Chondrocyte (in vitro differentiated cells): ENCODE data around the gene ZFYVE26. TPM values are rescaled to one million over a fixed set of nuclear protein-coding genes. Genes with fewer than 3 reads are reported as not detected.

Source experiments
- DNase-seq: peaks from one replicate; pipeline ENCODE4 v3.0.0; 2021; ENCODE audit warnings: mixed read lengths, low spot score
- H3K27ac Mint-ChIP-seq: one replicate; pipeline ENCODE4 v1.8.0; 2021; ENCODE audit warnings: mild to moderate bottlenecking, moderate library complexity, mixed read lengths; ENCODE audit not compliant: unreplicated experiment
- H3K27me3 Mint-ChIP-seq: 2 replicates; pipeline ENCODE4 v1.8.0; 2021; ENCODE audit warnings: low read depth, mixed read lengths
- H3K36me3 Mint-ChIP-seq: 2 replicates; pipeline ENCODE4 v1.8.0; 2021; ENCODE audit warnings: low read depth, mixed read lengths
- H3K4me1 Mint-ChIP-seq: 2 replicates; pipeline ENCODE4 v1.8.0; 2021; ENCODE audit warnings: low read depth, mild to moderate bottlenecking, mixed read lengths
- H3K4me3 Mint-ChIP-seq: one replicate; pipeline ENCODE4 v1.8.0; 2021; ENCODE audit warnings: mild to moderate bottlenecking, moderate library complexity, mixed read lengths; ENCODE audit not compliant: unreplicated experiment
- H3K9me3 Mint-ChIP-seq: 2 replicates; pipeline ENCODE4 v1.8.0; 2021; ENCODE audit warnings: low read depth, mixed read lengths
- CTCF ChIP-seq: fragments of 200-600 bp; sonication (generic); IDR thresholded peaks from 2 replicates; pipeline ENCODE4 v1.5.0; 2021; ENCODE audit warnings: antibody characterized with exemption, mild to moderate bottlenecking, moderate library complexity
- total RNA-seq: library from RNA; stranded (reverse); gene quantifications from 3 replicates; pipeline ENCODE4 v1.2.1, GENCODE V29; 2021

ZFYVE26 gene
- total RNA-seq, 1 donor from 2014 or later = 26.2 TPM

- peaks cover 51% of the 10 kb centered on the region for H3K36me3 Mint-ChIP-seq
- TF ChIP-seq CTCF = no peak
- no peak for DNase-seq
- H3K9me3 Mint-ChIP-seq = no peaks in the 10 kb centered on the region
- no peak overlapping the region for H3K27ac Mint-ChIP-seq
- no peaks in the 10 kb centered on the region for H3K4me1 Mint-ChIP-seq
- no peaks in the 10 kb centered on the region for H3K27me3 Mint-ChIP-seq
- H3K4me3 Mint-ChIP-seq = no peak overlapping the region
These were observed 30.9 kb downstream of the ZFYVE26 start for GRCh38 chr14:67785270-67786109.

- Mint-ChIP-seq H3K4me1 (no peaks in the 10 kb centered on the region), H3K27me3 (no peaks in the 10 kb centered on the region), H3K36me3 (peaks cover 55% of the 10 kb centered on the region), H3K4me3 (no peak overlapping the region), H3K27ac (no peak overlapping the region), H3K9me3 (no peaks in the 10 kb centered on the region)
- no peak for TF ChIP-seq CTCF
- no peak for DNase-seq
These were observed 32.1 kb downstream of the ZFYVE26 start for GRCh38 chr14:67784244-67784823.

GRCh38 chr14:67782090-67782489 lies 34.3 kb downstream of the ZFYVE26 start:
- DNase-seq = no peak
- Mint-ChIP-seq H3K4me3 (no peak overlapping the region), H3K27ac (no peak overlapping the region), H3K4me1 (no peaks in the 10 kb centered on the region), H3K9me3 (no peaks in the 10 kb centered on the region), H3K36me3 (peaks cover 53% of the 10 kb centered on the region), H3K27me3 (no peaks in the 10 kb centered on the region)
- no peak for TF ChIP-seq CTCF

- H3K4me1 Mint-ChIP-seq = no peaks in the 10 kb centered on the region
- no peak overlapping the region for H3K4me3 Mint-ChIP-seq
- TF ChIP-seq CTCF = no peak
- H3K27ac Mint-ChIP-seq = no peak overlapping the region
- no peak for DNase-seq
- H3K9me3 Mint-ChIP-seq = no peaks in the 10 kb centered on the region
- H3K36me3 Mint-ChIP-seq = peaks cover 55% of the 10 kb centered on the region
- H3K27me3 Mint-ChIP-seq = no peaks in the 10 kb centered on the region
These were observed 37.6 kb downstream of the ZFYVE26 start for GRCh38 chr14:67778792-67779191.

GRCh38 chr14:67776653-67777322 lies 39.6 kb downstream of the ZFYVE26 start:
- Mint-ChIP-seq H3K9me3 (no peaks in the 10 kb centered on the region), H3K27me3 (no peaks in the 10 kb centered on the region), H3K4me1 (no peaks in the 10 kb centered on the region), H3K36me3 (peaks cover 60% of the 10 kb centered on the region), H3K4me3 (no peak overlapping the region), H3K27ac (no peak overlapping the region)
- no peak for TF ChIP-seq CTCF
- no peak for DNase-seq
